Measurements from ENCODE around the gene SCUBE1.
"Not testable (repeated sequence)": the region's sequence is repeated elsewhere in the genome, so short reads cannot be mapped to it uniquely, and the experiment has no call there.

SCUBE1 gene

DNA sequence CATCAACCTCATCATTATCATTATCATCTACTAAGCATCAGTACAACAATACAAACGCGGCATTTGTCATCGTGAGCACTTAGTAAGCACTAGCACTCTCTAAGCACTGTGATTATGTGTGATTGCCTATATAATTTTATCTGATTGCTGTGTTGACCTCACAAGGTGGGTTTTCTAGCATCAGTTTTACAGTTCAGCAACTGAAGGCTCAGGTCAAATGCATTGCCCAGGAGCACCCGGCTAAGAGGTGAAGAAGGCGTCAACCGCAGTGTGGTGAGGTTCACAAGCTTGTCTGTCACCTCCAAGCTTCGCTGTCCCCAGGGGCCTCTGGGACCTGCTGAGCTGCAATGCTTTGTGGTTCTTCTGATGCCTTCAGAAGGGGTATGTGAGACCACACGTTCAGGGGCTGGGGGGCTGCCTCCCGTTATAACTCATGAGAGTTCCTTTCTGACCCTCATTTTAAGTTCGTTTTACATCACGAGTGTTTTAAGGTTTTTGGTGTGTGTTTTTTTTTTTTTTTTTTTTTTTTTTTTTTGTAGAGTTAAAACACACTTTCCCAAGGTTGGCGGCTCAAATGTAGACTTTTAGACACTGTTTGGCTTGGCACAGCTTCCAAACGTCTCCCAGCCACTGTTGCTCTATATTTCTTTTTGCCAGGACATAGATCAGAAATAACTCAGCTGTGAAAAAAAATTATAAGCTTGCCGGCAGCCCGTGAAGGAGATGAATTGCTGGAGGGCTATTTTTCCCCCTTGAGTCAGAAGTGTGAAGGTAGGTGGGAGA lies 33.8 kb upstream of the SCUBE1 start:
- Mint-ChIP-seq H3K36me3 (ENCODE audit: low read depth) (no peaks in the 10 kb centered on the region), H3K9me3 (peaks cover 9% of the 10 kb centered on the region), H3K27ac (no peak overlapping the region), H3K27me3 (no peaks in the 10 kb centered on the region), H3K4me3 (no peak overlapping the region), H3K4me1 (ENCODE audit: low read depth) (peaks cover 25% of the 10 kb centered on the region)
- intact Hi-C loops (cut with micrococcal nuclease) = no loop called here

DNA sequence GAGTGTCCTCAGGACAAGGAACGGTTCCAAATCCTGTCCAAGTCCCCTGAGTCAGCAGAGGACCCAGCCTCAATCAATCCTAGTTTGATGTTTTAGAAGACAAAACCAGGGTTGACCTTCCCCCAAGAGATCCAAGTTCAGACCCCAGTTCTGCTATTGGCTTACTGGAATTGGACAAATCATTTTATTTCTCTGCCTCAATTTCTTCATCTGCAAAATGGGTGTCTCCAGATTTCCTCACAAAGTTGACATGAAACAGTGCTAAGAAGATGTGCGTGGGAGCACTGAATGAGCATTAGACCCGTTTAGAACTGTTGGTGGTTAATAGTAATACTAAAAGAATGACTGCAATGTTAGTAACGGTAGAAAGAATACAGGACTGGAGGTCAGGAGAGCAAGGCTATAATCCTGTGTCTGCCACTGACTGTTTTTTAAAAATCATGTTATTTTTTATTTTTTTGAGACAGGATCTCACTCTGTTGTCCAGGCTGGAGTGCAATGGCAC lies 32.8 kb upstream of the SCUBE1 start:
- Mint-ChIP-seq H3K4me1 (ENCODE audit: low read depth) (peaks cover 17% of the 10 kb centered on the region), H3K36me3 (ENCODE audit: low read depth) (no peaks in the 10 kb centered on the region), H3K27me3 (peaks cover 3% of the 10 kb centered on the region), H3K9me3 (peaks cover 9% of the 10 kb centered on the region), H3K27ac (no peak overlapping the region), H3K4me3 (no peak overlapping the region)
- intact Hi-C loops (cut with micrococcal nuclease) = no loop called here

DNA sequence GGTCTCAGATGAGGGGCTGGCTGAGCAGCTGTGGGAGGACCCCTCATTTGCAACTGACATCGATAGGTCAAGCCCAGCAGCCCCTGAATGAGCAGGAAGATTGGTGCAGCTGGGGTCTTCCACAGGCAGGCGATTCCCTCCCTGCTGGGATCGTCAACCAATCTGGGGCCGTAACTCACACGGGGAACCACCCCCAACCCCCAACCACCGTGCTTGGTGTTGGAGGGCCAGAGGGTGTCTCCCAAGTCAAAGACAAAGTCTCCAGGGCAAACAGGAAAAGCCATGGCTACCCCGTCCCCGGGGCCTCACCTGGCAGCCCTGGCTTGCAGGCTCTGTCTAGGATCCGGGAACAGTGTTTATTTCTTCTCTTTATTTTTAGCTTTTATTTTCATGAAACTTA lies 26.9 kb upstream of the SCUBE1 start:
- Mint-ChIP-seq H3K27ac (no peak overlapping the region), H3K9me3 (peaks cover 9% of the 10 kb centered on the region), H3K36me3 (ENCODE audit: low read depth) (no peaks in the 10 kb centered on the region), H3K27me3 (peaks cover 25% of the 10 kb centered on the region), H3K4me1 (ENCODE audit: low read depth) (no peaks in the 10 kb centered on the region), H3K4me3 (no peak overlapping the region)
- intact Hi-C loops (cut with micrococcal nuclease) = no loop called here

DNA sequence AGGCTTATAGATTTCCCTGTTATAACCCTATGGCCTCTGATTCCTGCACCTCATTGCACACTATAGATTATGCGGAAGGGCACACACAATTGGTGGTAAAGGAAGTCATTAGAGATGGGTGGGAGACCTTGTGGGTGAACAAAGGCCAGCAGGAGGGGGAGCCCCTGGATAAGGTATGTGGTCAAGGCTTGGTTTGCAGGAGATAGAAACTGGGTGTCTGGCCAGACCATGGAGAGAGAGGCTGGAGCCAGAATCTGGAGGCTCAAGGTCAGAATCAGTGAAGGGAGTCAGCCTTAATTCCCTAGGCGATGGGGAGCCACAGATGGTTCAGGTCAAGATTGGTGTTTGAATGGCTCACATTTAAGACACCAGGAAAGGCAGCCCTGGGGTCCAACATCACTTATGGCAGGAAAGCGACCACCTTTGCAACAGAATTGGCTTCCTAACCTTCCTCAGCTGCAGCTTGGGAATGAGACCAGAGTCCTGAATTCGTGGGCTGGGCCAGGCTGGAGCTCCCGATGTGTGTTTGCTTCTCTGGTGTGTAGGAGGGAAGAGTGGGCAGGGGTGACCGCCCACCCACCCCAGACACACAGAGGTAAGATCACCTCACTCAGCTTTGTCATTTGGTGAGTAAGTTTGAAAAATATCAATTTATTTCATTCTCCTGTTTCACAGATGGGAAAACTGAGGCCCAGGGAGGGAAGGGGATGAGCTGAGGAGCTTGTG lies 22.7 kb upstream of the SCUBE1 start:
- H3K36me3 Mint-ChIP-seq (ENCODE audit: low read depth) = no peaks in the 10 kb centered on the region
- H3K4me3 Mint-ChIP-seq = no peak overlapping the region
- no peaks in the 10 kb centered on the region for H3K9me3 Mint-ChIP-seq
- intact Hi-C loops (cut with micrococcal nuclease) = no loop called here
- H3K27me3 Mint-ChIP-seq = peaks cover 22% of the 10 kb centered on the region
- no peaks in the 10 kb centered on the region for H3K4me1 Mint-ChIP-seq (ENCODE audit: low read depth)
- no peak overlapping the region for H3K27ac Mint-ChIP-seq

DNA sequence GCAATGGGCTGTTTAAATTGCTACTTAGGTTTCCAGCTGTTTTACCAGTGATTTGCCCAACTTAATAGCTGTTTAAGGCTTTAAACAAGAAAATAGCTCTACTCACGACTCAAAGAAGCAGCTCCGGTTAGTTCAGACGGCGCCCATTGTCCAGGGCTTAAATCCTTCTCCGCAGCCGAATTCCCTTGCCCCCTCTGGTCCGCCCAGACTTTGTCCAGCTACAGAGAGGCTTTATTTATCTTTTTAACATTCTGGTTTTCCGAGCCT lies 20.9 kb upstream of the SCUBE1 start:
- intact Hi-C loops (cut with micrococcal nuclease) = no loop called here
- H3K9me3 Mint-ChIP-seq = no peaks in the 10 kb centered on the region
- H3K4me1 Mint-ChIP-seq (ENCODE audit: low read depth) = no peaks in the 10 kb centered on the region
- no peak overlapping the region for H3K4me3 Mint-ChIP-seq
- no peak overlapping the region for H3K27ac Mint-ChIP-seq
- no peaks in the 10 kb centered on the region for H3K36me3 Mint-ChIP-seq (ENCODE audit: low read depth)
- peaks cover 12% of the 10 kb centered on the region for H3K27me3 Mint-ChIP-seq

DNA sequence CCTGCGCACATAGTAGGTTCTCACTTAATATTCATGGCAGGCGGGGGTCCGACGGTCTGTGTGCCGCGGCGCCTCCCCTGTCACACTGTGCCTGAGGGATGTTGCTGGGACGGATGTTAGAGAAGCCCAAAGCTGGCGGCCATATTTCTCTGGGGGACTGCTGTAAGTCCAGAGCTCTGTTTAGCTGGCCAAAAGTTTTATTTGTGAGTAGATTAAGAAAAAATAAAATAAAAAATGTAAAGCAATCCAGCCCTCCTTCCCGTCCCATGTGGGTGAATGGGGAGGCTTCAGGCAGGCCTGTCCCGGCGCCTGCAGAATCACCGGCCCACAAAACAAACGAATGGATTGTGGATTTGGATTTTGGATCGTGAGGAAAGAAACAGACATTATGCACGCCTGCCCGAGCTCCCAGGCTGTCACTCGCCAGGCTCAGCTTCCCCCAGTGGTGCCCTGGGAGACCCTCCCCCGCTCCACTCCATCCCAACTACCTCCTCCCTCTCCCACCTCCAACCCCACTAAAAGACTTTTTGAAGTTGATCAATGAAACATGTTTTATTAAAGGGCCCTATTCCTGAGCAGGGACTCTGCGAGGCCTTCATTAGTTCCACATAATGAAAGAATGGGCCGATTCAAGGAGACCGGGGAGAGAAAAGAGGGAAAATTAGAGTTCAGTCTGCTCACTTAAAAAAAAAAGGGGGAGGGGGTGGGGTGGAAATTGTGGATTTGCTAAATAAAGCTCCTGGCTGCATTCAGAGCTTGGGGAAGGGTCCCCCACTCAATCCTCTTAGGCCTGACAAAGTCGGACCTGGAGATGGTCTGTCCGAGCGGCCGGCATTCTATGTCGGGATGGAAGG lies 20.4 kb upstream of the SCUBE1 start:
- no peaks in the 10 kb centered on the region for H3K9me3 Mint-ChIP-seq
- H3K27me3 Mint-ChIP-seq = peaks cover 7% of the 10 kb centered on the region
- no peak overlapping the region for H3K27ac Mint-ChIP-seq
- no peaks in the 10 kb centered on the region for H3K36me3 Mint-ChIP-seq (ENCODE audit: low read depth)
- no peak overlapping the region for H3K4me3 Mint-ChIP-seq
- intact Hi-C loops (cut with micrococcal nuclease) = no loop called here
- H3K4me1 Mint-ChIP-seq (ENCODE audit: low read depth) = no peaks in the 10 kb centered on the region

DNA sequence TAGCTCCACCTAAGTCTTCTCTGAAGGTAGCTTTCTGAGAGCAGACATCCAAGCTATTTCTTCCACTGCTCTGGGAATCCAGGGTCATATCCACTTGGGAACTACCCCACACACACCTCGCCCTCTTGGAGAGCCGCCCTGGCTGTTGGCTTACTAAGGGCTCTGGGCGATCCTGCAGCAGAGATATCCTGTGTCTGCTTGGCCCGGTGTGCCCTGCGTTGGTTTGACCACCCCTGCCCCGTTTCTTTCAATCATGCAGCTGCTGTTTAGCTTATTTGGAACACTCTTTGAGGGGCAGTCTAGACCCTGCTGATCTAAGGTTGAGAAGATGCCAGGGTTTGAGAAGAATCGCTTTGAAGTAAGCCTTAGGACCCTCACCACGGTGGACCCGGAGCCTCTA lies 17.4 kb upstream of the SCUBE1 start:
- Mint-ChIP-seq H3K27ac (no peak overlapping the region), H3K36me3 (ENCODE audit: low read depth) (no peaks in the 10 kb centered on the region)
- intact Hi-C loops (cut with micrococcal nuclease) = no loop called here

DNA sequence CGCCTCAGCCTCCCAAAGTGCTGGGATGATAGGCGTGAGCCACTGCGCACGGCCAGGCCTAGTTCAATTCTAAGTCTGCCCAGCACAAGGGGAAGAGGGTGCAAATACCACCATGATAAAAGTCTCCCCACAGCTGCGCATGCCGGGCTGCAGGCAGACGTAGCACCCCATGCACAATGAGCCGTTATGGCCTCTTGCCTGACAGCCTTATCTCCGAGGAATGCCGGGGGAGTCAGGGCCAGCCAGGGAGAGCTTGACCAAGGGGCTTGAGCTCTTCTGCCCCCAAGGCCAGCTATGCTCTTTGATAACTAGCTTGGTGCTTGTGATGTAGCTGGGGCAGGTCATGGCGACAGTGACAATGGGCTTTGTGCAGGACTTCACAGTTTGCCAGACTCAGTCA lies 13.7 kb upstream of the SCUBE1 start:
- Mint-ChIP-seq H3K27ac (no peak overlapping the region), H3K4me1 (ENCODE audit: low read depth) (no peaks in the 10 kb centered on the region), H3K9me3 (no peaks in the 10 kb centered on the region), H3K4me3 (no peak overlapping the region), H3K36me3 (ENCODE audit: low read depth) (no peaks in the 10 kb centered on the region), H3K27me3 (no peaks in the 10 kb centered on the region)
- intact Hi-C loops (cut with micrococcal nuclease) = no loop called here

More for the DNA sequence above, 17.4 kb upstream of the SCUBE1 start:
- peaks cover 1% of the 10 kb centered on the region for H3K27me3 Mint-ChIP-seq
- no peak overlapping the region for H3K4me3 Mint-ChIP-seq
- no peaks in the 10 kb centered on the region for H3K4me1 Mint-ChIP-seq (ENCODE audit: low read depth)
- H3K9me3 Mint-ChIP-seq = no peaks in the 10 kb centered on the region

DNA sequence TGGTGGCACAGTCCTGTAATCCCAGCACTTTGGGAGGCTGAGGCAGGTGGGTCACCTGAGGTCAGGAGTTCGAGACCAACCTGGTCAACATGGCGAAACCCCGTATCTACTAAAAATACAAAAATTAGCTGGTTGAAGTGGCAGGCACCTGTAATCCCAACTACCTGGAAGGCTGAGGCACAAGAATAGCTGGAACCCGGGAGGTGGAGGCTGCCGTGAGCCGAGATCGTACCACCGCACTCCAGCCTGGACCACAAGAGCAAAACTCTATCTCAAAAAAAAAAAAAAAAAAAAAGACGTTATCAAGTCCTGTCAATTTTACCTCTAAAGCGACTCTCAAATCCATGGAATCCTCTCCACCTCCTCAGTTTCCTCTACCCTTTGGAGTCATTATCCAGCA lies 12.5 kb upstream of the SCUBE1 start:
- H3K27ac Mint-ChIP-seq; H3K27me3 Mint-ChIP-seq; intact Hi-C loops (cut with micrococcal nuclease); H3K4me1 Mint-ChIP-seq (ENCODE audit: low read depth); H3K4me3 Mint-ChIP-seq; H3K9me3 Mint-ChIP-seq; H3K36me3 Mint-ChIP-seq (ENCODE audit: low read depth): not testable (repeated sequence)

DNA sequence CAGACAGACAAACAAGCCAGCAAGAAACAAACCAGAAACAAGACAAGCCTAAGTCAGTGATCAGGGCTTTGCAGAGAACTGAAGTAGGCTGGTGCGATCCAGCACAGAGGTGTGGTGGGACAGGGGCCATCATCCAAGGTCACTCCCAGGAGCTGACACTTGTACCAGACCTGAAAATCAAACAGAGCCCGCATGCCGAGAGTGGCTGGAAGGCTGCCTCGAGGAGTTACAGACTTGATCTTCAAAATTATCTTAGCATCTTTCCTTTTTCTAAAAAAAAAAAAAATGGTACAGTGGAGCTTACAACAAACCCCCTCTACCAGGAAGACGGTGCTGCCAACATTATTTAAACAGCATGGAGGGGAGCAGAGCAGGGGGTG lies 8.8 kb upstream of the SCUBE1 start:
- no peak overlapping the region for H3K27ac Mint-ChIP-seq
- intact Hi-C loops (cut with micrococcal nuclease) = no loop called here
- peaks cover 5% of the 10 kb centered on the region for H3K27me3 Mint-ChIP-seq
- no peak overlapping the region for H3K4me3 Mint-ChIP-seq
- peaks cover 12% of the 10 kb centered on the region for H3K4me1 Mint-ChIP-seq (ENCODE audit: low read depth)
- H3K9me3 Mint-ChIP-seq = no peaks in the 10 kb centered on the region
- no peaks in the 10 kb centered on the region for H3K36me3 Mint-ChIP-seq (ENCODE audit: low read depth)

DNA sequence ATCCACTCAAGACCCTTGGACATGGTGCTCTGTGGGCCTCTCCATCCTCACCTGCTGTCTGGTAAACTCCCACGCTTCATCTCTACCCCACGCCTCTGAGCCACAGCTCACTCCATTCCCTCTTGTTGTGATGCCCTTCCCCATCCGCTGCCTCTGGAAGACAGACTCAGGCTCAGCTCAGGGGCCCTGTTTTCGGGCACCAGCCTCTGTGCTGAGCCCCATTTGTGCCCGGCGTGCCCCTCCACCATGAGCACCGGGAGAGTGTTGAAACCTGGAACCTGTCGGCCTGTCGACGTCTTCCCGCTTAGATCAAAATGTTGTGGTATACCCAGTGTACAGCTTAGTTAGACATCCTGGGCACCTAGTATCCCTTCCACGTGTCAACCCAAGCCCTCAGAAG lies 6.5 kb upstream of the SCUBE1 start:
- no peak overlapping the region for H3K27ac Mint-ChIP-seq
- no peaks in the 10 kb centered on the region for H3K9me3 Mint-ChIP-seq
- H3K4me3 Mint-ChIP-seq = no peak overlapping the region
- H3K4me1 Mint-ChIP-seq (ENCODE audit: low read depth) = peaks cover 34% of the 10 kb centered on the region
- intact Hi-C loops (cut with micrococcal nuclease) = no loop called here
- H3K27me3 Mint-ChIP-seq = peaks cover 12% of the 10 kb centered on the region
- H3K36me3 Mint-ChIP-seq (ENCODE audit: low read depth) = no peaks in the 10 kb centered on the region

DNA sequence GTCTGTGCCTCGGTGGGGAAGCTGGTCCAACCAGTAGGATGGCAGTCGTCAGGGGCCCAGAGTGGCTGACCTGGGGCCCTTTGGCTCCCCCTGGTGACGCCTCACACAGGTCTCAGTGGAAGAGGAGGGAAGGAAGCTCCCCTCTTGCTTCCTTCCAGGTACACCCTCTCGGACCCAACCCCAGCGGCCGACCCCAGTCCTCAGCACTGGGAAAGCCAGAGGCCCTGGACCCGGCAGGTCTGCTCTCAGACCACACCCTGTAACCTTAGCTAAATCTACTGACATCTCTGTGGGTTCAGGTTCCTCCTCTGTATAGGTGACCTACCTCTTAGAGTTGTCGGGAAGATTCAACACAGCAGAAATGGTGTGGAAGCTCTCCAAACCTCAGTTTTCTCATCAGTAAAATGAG lies 3.4 kb upstream of the SCUBE1 start:
- Mint-ChIP-seq H3K27ac (no peak overlapping the region), H3K9me3 (no peaks in the 10 kb centered on the region), H3K4me1 (ENCODE audit: low read depth) (peaks cover 49% of the 10 kb centered on the region), H3K27me3 (peaks cover 31% of the 10 kb centered on the region), H3K36me3 (ENCODE audit: low read depth) (no peaks in the 10 kb centered on the region), H3K4me3 (no peak overlapping the region)
- intact Hi-C loops (cut with micrococcal nuclease) = loop anchor here (1.0 kb wide), 1 partner anchor 72 kb away; no protein-coding TSS in a partner anchor

DNA sequence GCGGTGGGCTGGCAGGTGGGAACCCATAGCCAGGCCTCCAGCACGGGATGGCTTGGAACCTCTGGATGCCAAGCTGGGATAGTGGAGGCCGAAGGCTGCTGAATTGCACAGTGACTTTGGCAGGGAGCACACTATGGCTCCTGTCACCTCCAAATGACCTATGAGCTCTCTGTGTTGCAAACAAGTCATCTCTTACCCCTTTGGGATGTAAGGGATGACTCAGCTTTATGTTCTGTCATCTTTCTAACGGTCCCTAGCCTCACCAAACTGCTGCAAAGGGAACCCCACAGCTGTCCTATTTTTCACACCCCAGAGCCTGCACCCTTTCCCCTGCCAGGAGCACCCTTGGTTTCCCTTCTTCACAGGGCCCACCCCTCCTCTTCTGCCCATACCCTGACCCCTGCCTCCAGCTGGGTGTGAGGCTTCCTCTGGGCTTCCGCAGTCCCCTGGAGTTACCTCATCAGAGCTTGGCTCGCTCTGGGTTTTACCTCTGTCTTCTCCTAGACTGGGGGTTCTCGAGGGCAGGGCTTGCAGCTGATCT lies 2.7 kb upstream of the SCUBE1 start:
- Mint-ChIP-seq H3K4me3 (no peak overlapping the region), H3K4me1 (ENCODE audit: low read depth) (peaks cover 49% of the 10 kb centered on the region), H3K9me3 (no peaks in the 10 kb centered on the region), H3K36me3 (ENCODE audit: low read depth) (no peaks in the 10 kb centered on the region), H3K27ac (no peak overlapping the region), H3K27me3 (peaks cover 36% of the 10 kb centered on the region)
- intact Hi-C loops (cut with micrococcal nuclease) = loop anchor here (1.0 kb wide), 1 partner anchor 72 kb away; no protein-coding TSS in a partner anchor

DNA sequence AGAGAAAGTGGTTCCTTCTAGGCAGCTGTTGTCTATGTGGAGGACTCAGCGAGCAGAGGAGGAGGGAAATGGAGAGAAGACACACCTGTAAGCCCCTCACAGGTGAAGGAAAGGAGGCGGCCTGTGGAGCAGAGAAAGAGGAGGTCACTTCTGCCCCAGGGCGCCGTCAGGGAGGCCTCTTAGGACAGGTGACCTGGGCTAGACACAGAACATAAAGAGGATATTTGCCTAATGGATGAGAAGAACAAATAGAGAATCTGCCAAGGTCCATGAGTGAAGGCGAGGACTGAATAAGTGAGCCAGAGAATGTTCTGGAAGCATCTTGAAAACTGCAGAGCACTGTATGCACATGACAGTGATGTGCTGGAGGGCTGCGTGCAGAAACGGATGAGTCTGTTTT lies 2.2 kb upstream of the SCUBE1 start:
- H3K9me3 Mint-ChIP-seq = no peaks in the 10 kb centered on the region
- H3K4me3 Mint-ChIP-seq = no peak overlapping the region
- peaks cover 41% of the 10 kb centered on the region for H3K27me3 Mint-ChIP-seq
- intact Hi-C loops (cut with micrococcal nuclease) = no loop called here
- H3K4me1 Mint-ChIP-seq (ENCODE audit: low read depth) = peaks cover 49% of the 10 kb centered on the region
- H3K27ac Mint-ChIP-seq = no peak overlapping the region
- no peaks in the 10 kb centered on the region for H3K36me3 Mint-ChIP-seq (ENCODE audit: low read depth)

Measured in dendritic cell treated with granulocyte-macrophage colony-stimulating factor and Interleukin-4, amounts not matched to agents 40 ng/mL and 50 ng/mL, for 4 days (primary cell).